ENCODE measurements around the gene WWC1. TPM values are rescaled to one million over a fixed set of nuclear protein-coding genes. Genes with fewer than 3 reads are reported as not detected.

Gene WWC1
- total RNA-seq, 1 experiment from 2014 or later, result 29.4 TPM

DNA sequence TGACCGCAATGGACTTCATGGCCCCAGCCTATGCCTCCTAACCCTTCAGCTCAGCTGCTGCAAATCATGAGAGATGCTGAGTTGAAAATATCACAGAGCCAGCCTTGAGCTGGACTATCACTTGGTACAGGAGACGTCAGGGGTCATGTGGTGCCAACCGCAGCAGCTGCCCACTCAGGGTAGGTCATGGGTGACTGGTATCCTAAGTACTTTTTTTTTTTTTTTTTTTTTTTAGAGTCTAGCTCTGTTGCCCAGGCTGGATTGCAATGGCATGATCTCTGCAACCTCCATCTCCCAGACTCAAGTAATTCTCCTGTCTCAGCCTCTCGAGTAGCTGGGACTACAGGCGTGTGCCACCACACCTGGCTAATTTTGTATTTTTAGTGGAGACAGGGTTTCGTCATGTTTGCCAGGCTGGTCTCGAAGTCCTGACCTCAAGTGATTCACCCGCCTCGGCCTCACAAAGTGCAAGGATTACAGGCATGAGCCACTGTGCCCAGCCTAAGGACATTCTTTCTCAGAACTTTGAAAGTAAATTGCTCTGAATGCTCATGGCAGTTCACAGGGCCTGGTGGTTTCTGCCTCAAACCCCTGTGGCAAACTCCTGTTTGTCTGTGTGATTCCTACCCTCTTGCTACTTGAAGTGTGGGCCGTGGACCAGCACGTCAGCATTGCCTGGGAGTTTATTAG lies 21.3 kb downstream of the WWC1 start:
- no peak overlapping the region for H3K27ac ChIP-seq (ENCODE audit: low read length)
- DNase-seq (ENCODE audit: low read depth, low spot score) (no peak), ATAC-seq (no peak)
- CTCF ChIA-PET, result interaction anchor here (0.6 kb wide), 1 partner anchor 26 kb away, joined by 4 read pairs; no protein-coding TSS in a partner anchor
- no peak overlapping the region for H3K4me3 ChIP-seq (ENCODE audit: low read depth in 2 of 2, low read length in 2 of 2)
- TF ChIP-seq, protein P1, sequence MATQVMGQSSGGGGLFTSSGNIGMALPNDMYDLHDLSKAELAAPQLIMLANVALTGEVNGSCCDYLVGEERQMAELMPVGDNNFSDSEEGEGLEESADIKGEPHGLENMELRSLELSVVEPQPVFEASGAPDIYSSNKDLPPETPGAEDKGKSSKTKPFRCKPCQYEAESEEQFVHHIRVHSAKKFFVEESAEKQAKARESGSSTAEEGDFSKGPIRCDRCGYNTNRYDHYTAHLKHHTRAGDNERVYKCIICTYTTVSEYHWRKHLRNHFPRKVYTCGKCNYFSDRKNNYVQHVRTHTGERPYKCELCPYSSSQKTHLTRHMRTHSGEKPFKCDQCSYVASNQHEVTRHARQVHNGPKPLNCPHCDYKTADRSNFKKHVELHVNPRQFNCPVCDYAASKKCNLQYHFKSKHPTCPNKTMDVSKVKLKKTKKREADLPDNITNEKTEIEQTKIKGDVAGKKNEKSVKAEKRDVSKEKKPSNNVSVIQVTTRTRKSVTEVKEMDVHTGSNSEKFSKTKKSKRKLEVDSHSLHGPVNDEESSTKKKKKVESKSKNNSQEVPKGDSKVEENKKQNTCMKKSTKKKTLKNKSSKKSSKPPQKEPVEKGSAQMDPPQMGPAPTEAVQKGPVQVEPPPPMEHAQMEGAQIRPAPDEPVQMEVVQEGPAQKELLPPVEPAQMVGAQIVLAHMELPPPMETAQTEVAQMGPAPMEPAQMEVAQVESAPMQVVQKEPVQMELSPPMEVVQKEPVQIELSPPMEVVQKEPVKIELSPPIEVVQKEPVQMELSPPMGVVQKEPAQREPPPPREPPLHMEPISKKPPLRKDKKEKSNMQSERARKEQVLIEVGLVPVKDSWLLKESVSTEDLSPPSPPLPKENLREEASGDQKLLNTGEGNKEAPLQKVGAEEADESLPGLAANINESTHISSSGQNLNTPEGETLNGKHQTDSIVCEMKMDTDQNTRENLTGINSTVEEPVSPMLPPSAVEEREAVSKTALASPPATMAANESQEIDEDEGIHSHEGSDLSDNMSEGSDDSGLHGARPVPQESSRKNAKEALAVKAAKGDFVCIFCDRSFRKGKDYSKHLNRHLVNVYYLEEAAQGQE (IDR thresholded peaks at IDR 0.05; ENCODE audit: insufficient read depth in 1 of 2, low read depth in 2 of 2, low read length in 1 of 2), result no peak
- TF ChIP-seq TCF7L2 (IDR thresholded peaks at IDR 0.05; ENCODE audit: low read depth, low read length) (no peak), CTCF (IDR thresholded peaks at IDR 0.05) (no peak), POLR2AphosphoS5 (IDR thresholded peaks at IDR 0.05; ENCODE audit: low read depth, low read length) (no peak), SIN3A (IDR thresholded peaks at IDR 0.05; ENCODE audit: borderline replicate concordance, insufficient read depth, low read depth, low read length) (no peak)
- no peaks in the 10 kb centered on the region for H3K27me3 ChIP-seq (ENCODE audit: control insufficient read depth, insufficient read depth, low read length)
- peaks cover 27% of the 10 kb centered on the region for H3K4me1 ChIP-seq (ENCODE audit: control insufficient read depth, insufficient read depth, low read length)
- in situ Hi-C loops (cut with HindIII; ENCODE audit: low pct_unique_long_range_greater_than_20kb, low sequenced_read_pairs) (no loop called here), intact Hi-C loops (cut with micrococcal nuclease; ENCODE audit: unreplicated experiment) (no loop called here)
- no TSS peak for BruUV-seq (replicated peaks)
- no peaks in the 10 kb centered on the region for H3K9me3 ChIP-seq (ENCODE audit: control insufficient read depth, insufficient read depth, low read depth, low read length)
- POLR2A ChIA-PET, result interaction anchor here (0.6 kb wide), 1 partner anchor 235 kb away, joined by 6 read pairs; no protein-coding TSS in a partner anchor
- H3K36me3 ChIP-seq (ENCODE audit: control insufficient read depth, insufficient read depth, low read length), result no peaks in the 10 kb centered on the region

- in situ Hi-C loops (cut with HindIII; ENCODE audit: low pct_unique_long_range_greater_than_20kb, low sequenced_read_pairs) (no loop called here), intact Hi-C loops (cut with micrococcal nuclease; ENCODE audit: unreplicated experiment) (no loop called here)
- H3K27ac ChIP-seq (ENCODE audit: low read length), result no peak overlapping the region
- ATAC-seq, result no peak
- no peaks in the 10 kb centered on the region for H3K9me3 ChIP-seq (ENCODE audit: control insufficient read depth, insufficient read depth, low read depth, low read length)
- TF ChIP-seq CTCF (IDR thresholded peaks at IDR 0.05) (no peak), POLR2AphosphoS5 (IDR thresholded peaks at IDR 0.05; ENCODE audit: low read depth, low read length) (no peak), SIN3A (IDR thresholded peaks at IDR 0.05; ENCODE audit: borderline replicate concordance, insufficient read depth, low read depth, low read length) (no peak), TCF7L2 (IDR thresholded peaks at IDR 0.05; ENCODE audit: low read depth, low read length) (no peak)
- TF ChIP-seq, protein P1 (IDR thresholded peaks at IDR 0.05; ENCODE audit: insufficient read depth in 1 of 2, low read depth in 2 of 2, low read length in 1 of 2), result no peak
- no peak overlapping the region for H3K4me3 ChIP-seq (ENCODE audit: low read depth in 2 of 2, low read length in 2 of 2)
- POLR2A ChIA-PET, result no interaction called here
- H3K36me3 ChIP-seq (ENCODE audit: control insufficient read depth, insufficient read depth, low read length), result no peaks in the 10 kb centered on the region
- peaks cover 28% of the 10 kb centered on the region for H3K4me1 ChIP-seq (ENCODE audit: control insufficient read depth, insufficient read depth, low read length)
- no peak for DNase-seq (ENCODE audit: low read depth, low spot score)
- CTCF ChIA-PET, result interaction anchor here (0.6 kb wide), 1 partner anchor 45 kb away, joined by 3 read pairs; no protein-coding TSS in a partner anchor
- H3K27me3 ChIP-seq (ENCODE audit: control insufficient read depth, insufficient read depth, low read length), result no peaks in the 10 kb centered on the region
- no TSS peak for BruUV-seq (replicated peaks)
Observed at GRCh38 chr5:168313596-168314204, 22.3 kb downstream of the WWC1 start.

Measured in Panc1 (cell line).